Endothelial cell of umbilical vein (primary cell): ENCODE data around the gene MMAA. TPM values are rescaled to one million over a fixed set of nuclear protein-coding genes. Genes with fewer than 3 reads are reported as not detected.
"Not testable (repeated sequence)": the region's sequence is repeated elsewhere in the genome, so short reads cannot be mapped to it uniquely, and the experiment has no call there.

Source experiments
- BruUV-seq: library from RNA; stranded (reverse); fragments of 400-500 nt; replicated peaks from 2 replicates; lab custom pipeline; 2021; lab: Mats Ljungman, UMichigan
- CTCF ChIA-PET: fragments of 300-600, 350-600 bp; sonication (Branson Sonifier 250); formaldehyde crosslinking; loops from one replicate; lab custom pipeline; 2021; ENCODE audit warnings: antibody characterized with exemption, inconsistent platforms; lab: Charles Lee
- POLR2A ChIA-PET: fragments of 300-600, 350-600 bp; sonication (Branson Sonifier 250); formaldehyde crosslinking; loops from one replicate; lab custom pipeline; 2021; ENCODE audit warnings: antibody characterized with exemption, inconsistent platforms; lab: Charles Lee
- DNase-seq: peaks from one replicate; pipeline ENCODE4 v3.0.0-alpha.2; 2011; ENCODE audit warnings: low read depth, low spot score
- FAIRE-seq: peaks from 2 replicates; lab custom pipeline; 2011; peaks lifted over from hg19 to GRCh38; lab: Jason Lieb, UNC
- H2AFZ ChIP-seq: 2 replicates; pipeline ENCODE4 v1.6.0; 2012; ENCODE audit warnings: low read depth, low read length, control low read depth, inconsistent platforms
- H3K27ac ChIP-seq: 2 replicates; pipeline ENCODE4 v1.5.1; 2011; ENCODE audit warnings: low read depth, mild to moderate bottlenecking, control low read depth, low read length, moderate library complexity; ENCODE audit not compliant: insufficient read depth
- H3K27me3 ChIP-seq, 2 experiments: 2 replicates each; pipeline versions ENCODE4 v1.6.0 to v1.6.1; 2011; ENCODE audit warnings: low read length in 2 of 2, mixed read lengths in 1 of 2; ENCODE audit not compliant: control insufficient read depth in 2 of 2, insufficient read depth in 2 of 2
- H3K36me3 ChIP-seq, 2 experiments: 2 replicates in 1 of 2; 3 replicates in 1 of 2; pipeline ENCODE4 v1.5.1; 2011; ENCODE audit warnings: low read length in 2 of 2, mild to moderate bottlenecking in 1 of 2, moderate library complexity in 1 of 2; ENCODE audit not compliant: control insufficient read depth in 2 of 2, insufficient read depth in 2 of 2; ENCODE audit errors: extremely low read depth in 1 of 2
- H3K4me1 ChIP-seq: 3 replicates; pipeline ENCODE4 v1.5.1; 2011; ENCODE audit warnings: mild to moderate bottlenecking, low read length; ENCODE audit not compliant: control insufficient read depth, insufficient read depth; ENCODE audit errors: extremely low read depth
- H3K4me2 ChIP-seq: 2 replicates; pipeline ENCODE4 v1.6.1; 2011; ENCODE audit warnings: low read length, control low read depth, mixed read lengths; ENCODE audit not compliant: insufficient read depth
- H3K4me3 ChIP-seq, 3 experiments: fragments of 200-600 bp in 1 of 3; sonication (generic), shearing (Covaris generic) in 1 of 3; replicated peaks in 1 of 3; 2 replicates each; pipeline ENCODE4 v1.5.1; 2011 to 2016; ENCODE audit warnings: control low read depth in 3 of 3, low read length in 3 of 3, mild to moderate bottlenecking in 2 of 3, inconsistent platforms in 1 of 3, low read depth in 1 of 3, moderate library complexity in 1 of 3; ENCODE audit not compliant: insufficient read depth in 1 of 3
- H3K79me2 ChIP-seq: 2 replicates; pipeline ENCODE4 v1.6.0; 2012; ENCODE audit warnings: low read length, inconsistent platforms; ENCODE audit not compliant: control insufficient read depth, insufficient read depth
- H3K9ac ChIP-seq: replicated peaks from 2 replicates; pipeline ENCODE3; 2011; ENCODE audit warnings: low read length, control low read depth; ENCODE audit not compliant: insufficient read depth; ENCODE audit errors: extremely low read depth
- H3K9me1 ChIP-seq: replicated peaks from 3 replicates; pipeline ENCODE4 v1.6.0; 2011; ENCODE audit warnings: mild to moderate bottlenecking, low read length; ENCODE audit not compliant: control insufficient read depth, insufficient read depth; ENCODE audit errors: extremely low read depth
- H3K9me3 ChIP-seq: replicated peaks from 2 replicates; pipeline ENCODE4 v1.5.1; 2012; ENCODE audit warnings: low read length, inconsistent platforms; ENCODE audit not compliant: control insufficient read depth, insufficient read depth
- H4K20me1 ChIP-seq: replicated peaks from 2 replicates; pipeline ENCODE3; 2011; ENCODE audit warnings: mild to moderate bottlenecking, low read length; ENCODE audit not compliant: control insufficient read depth, insufficient read depth; ENCODE audit errors: extremely low read depth
- MYC ChIP-seq: IDR thresholded peaks from one replicate; pipeline ENCODE4 v1.6.1; 2011; ENCODE audit warnings: mild to moderate bottlenecking, low read depth, low read length
- dilution Hi-C: fragments of 300-500 bp; cut with MboI; formaldehyde crosslinking; loops from one replicate; pipeline ENCODE4 v1.15.0; 2019; ENCODE audit warnings: low sequenced_read_pairs; ENCODE audit not compliant: extremely low pct_ligation_motif_present
- intact Hi-C: fragments of 100-400 bp; cut with micrococcal nuclease; formaldehyde crosslinking; loops from one replicate; pipeline ENCODE4 v1.10.0; 2022
- polyA plus RNA-seq, 4 experiments: library from polyadenylated mRNA; depleted of rRNA in 3 of 4; stranded (reverse) in 3 of 4; unstranded in 1 of 4; fragments of >200 nt; gene quantifications; 2 replicates each; pipeline versions ENCODE4 v1.2.1 to v1.2.3, GENCODE V29; 2011 to 2012; ENCODE audit warnings: missing spikeins in 1 of 4
- total RNA-seq: library from RNA; stranded (reverse); gene quantifications from 2 replicates; pipeline ENCODE4 v1.2.3, GENCODE V29; 2021

The MMAA gene
- total and polyA plus RNA-seq, 2 donors (not counting 3 experiments of a cell fraction or from before 2014, with no cell fraction given) = 2.2 to 5.1 TPM

GRCh38 chr4:145639186-145639698, 20.1 kb downstream of the MMAA start:
- H3K27ac ChIP-seq = no peak overlapping the region
- H3K36me3 ChIP-seq = no peaks in the 10 kb centered on the region
- H2AFZ ChIP-seq = no peak overlapping the region
- dilution Hi-C loops (no loop called here), intact Hi-C loops (no loop called here)
- DNase-seq (no peak), FAIRE-seq (no peak)
- no peak for TF ChIP-seq MYC
- H3K27me3 ChIP-seq = no peaks in the 10 kb centered on the region
- H3K79me2 ChIP-seq = no peaks in the 10 kb centered on the region
- H3K9me3 ChIP-seq = no peaks in the 10 kb centered on the region
- no peak overlapping the region for H3K4me2 ChIP-seq
- POLR2A ChIA-PET = no interaction called here
- no peaks in the 10 kb centered on the region for H3K9me1 ChIP-seq
- H3K4me1 ChIP-seq = no peaks in the 10 kb centered on the region
- CTCF ChIA-PET = no interaction called here
- BruUV-seq = no TSS peak
- H3K4me3 ChIP-seq = no peak overlapping the region
- no peaks in the 10 kb centered on the region for H4K20me1 ChIP-seq
- H3K9ac ChIP-seq = no peak overlapping the region

GRCh38 chr4:145640236-145640635, 21.1 kb downstream of the MMAA start:
- H3K4me1 ChIP-seq, H3K27me3 ChIP-seq, POLR2A ChIA-PET, FAIRE-seq, H3K36me3 ChIP-seq, H3K4me3 ChIP-seq, H2AFZ ChIP-seq, H3K9me1 ChIP-seq, dilution Hi-C loops, H3K4me2 ChIP-seq, H3K27ac ChIP-seq, BruUV-seq, H3K9ac ChIP-seq, H3K79me2 ChIP-seq, intact Hi-C loops, DNase-seq, H3K9me3 ChIP-seq, H4K20me1 ChIP-seq, CTCF ChIA-PET: not testable (repeated sequence)
